ENCODE measurements around the gene SLC4A3. TPM values are rescaled to one million over a fixed set of nuclear protein-coding genes. Genes with fewer than 3 reads are reported as not detected.

Gene SLC4A3
- total and polyA plus RNA-seq, 2 donors (not counting 3 experiments of a cell fraction or from before 2014, with no cell fraction given) = 0.29 to 0.35 TPM

DNA sequence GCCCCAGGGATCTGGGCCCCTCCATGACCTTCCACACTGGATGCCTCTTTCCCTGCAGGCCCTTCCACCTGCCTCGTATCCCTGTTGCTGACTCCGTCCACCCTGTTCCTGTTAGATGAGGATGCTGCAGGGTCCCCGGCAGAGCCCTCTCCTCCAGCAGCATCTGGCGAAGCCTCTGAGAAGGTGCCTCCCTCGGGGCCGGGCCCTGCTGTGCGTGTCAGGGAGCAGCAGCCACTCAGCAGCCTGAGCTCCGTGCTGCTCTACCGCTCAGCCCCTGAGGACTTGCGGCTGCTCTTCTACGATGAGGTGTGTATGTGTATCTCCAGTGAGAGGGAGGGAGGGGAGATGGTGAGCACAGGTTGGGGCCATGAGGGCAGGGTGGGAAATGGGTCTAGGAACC lies 12.4 kb upstream of the SLC4A3 start:
- no peak overlapping the region for H2AFZ ChIP-seq (ENCODE audit: low read depth, low read length)
- H3K79me2 ChIP-seq (ENCODE audit: control insufficient read depth, insufficient read depth, low read length) = no peaks in the 10 kb centered on the region
- intact Hi-C loops (cut with micrococcal nuclease) (no loop called here), dilution Hi-C loops (cut with MboI; ENCODE audit: extremely low pct_ligation_motif_present, low sequenced_read_pairs) (no loop called here)
- no peaks in the 10 kb centered on the region for H4K20me1 ChIP-seq (replicated peaks; ENCODE audit: control insufficient read depth, extremely low read depth, insufficient read depth, low read length)
- H3K9me1 ChIP-seq (replicated peaks; ENCODE audit: control insufficient read depth, extremely low read depth, insufficient read depth, low read length) = no peaks in the 10 kb centered on the region
- H3K27me3 ChIP-seq (ENCODE audit: control insufficient read depth in 2 of 2, insufficient read depth in 2 of 2, low read length in 2 of 2) = no peaks in the 10 kb centered on the region
- DNase-seq (ENCODE audit: low read depth, low spot score) (no peak), FAIRE-seq (no peak)
- no peak overlapping the region for H3K4me3 ChIP-seq (replicated peaks in 1 of 3; ENCODE audit: insufficient read depth in 1 of 3, low read depth in 1 of 3, low read length in 3 of 3)
- TF ChIP-seq GATA2 (IDR thresholded peaks at IDR 0.05; ENCODE audit: insufficient read depth, insufficient read length, low read depth, low read length) (no peak), POLR2A (IDR thresholded peaks at IDR 0.05; ENCODE audit: low read depth, low read length) (no peak), EZH2 (IDR thresholded peaks at IDR 0.05; ENCODE audit: borderline replicate concordance, low read depth, low read length, severe bottlenecking) (no peak), JUN (IDR thresholded peaks at IDR 0.05; ENCODE audit: borderline replicate concordance, insufficient read depth, insufficient read length, low read depth) (no peak), MYC (IDR thresholded peaks at IDR 0.05; ENCODE audit: low read depth, low read length) (no peak)
- TF ChIP-seq, protein P1, sequence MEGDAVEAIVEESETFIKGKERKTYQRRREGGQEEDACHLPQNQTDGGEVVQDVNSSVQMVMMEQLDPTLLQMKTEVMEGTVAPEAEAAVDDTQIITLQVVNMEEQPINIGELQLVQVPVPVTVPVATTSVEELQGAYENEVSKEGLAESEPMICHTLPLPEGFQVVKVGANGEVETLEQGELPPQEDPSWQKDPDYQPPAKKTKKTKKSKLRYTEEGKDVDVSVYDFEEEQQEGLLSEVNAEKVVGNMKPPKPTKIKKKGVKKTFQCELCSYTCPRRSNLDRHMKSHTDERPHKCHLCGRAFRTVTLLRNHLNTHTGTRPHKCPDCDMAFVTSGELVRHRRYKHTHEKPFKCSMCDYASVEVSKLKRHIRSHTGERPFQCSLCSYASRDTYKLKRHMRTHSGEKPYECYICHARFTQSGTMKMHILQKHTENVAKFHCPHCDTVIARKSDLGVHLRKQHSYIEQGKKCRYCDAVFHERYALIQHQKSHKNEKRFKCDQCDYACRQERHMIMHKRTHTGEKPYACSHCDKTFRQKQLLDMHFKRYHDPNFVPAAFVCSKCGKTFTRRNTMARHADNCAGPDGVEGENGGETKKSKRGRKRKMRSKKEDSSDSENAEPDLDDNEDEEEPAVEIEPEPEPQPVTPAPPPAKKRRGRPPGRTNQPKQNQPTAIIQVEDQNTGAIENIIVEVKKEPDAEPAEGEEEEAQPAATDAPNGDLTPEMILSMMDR (IDR thresholded peaks at IDR 0.05; ENCODE audit: extremely low read depth in 1 of 2, insufficient read depth in 1 of 2, low read depth in 1 of 2, low read length in 2 of 2) = no peak
- TF ChIP-seq, protein P2, sequence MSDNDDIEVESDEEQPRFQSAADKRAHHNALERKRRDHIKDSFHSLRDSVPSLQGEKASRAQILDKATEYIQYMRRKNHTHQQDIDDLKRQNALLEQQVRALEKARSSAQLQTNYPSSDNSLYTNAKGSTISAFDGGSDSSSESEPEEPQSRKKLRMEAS (IDR thresholded peaks at IDR 0.05; ENCODE audit: insufficient read depth, insufficient read length) = no peak
- H3K27ac ChIP-seq (ENCODE audit: insufficient read depth, low read depth, low read length) = no peak overlapping the region
- no peaks in the 10 kb centered on the region for H3K4me1 ChIP-seq (ENCODE audit: control insufficient read depth, extremely low read depth, insufficient read depth, low read length)
- H3K36me3 ChIP-seq (ENCODE audit: control insufficient read depth in 2 of 2, extremely low read depth in 1 of 2, insufficient read depth in 2 of 2, low read length in 2 of 2) = peaks cover 0 to 11% of the 10 kb centered on the region in 2 experiments
- H3K4me2 ChIP-seq (ENCODE audit: insufficient read depth, low read length) = no peak overlapping the region
- no peak overlapping the region for H3K9ac ChIP-seq (replicated peaks; ENCODE audit: extremely low read depth, insufficient read depth, low read length)
- CTCF ChIA-PET = no interaction called here
- BruUV-seq (replicated peaks) = no TSS peak
- no peaks in the 10 kb centered on the region for H3K9me3 ChIP-seq (replicated peaks; ENCODE audit: control insufficient read depth, insufficient read depth, low read length)
- POLR2A ChIA-PET = no interaction called here
